Esophagus (tissue), 2 donors: ENCODE data around the gene PTH2. TPM values are rescaled to one million over a fixed set of nuclear protein-coding genes. Genes with fewer than 3 reads are reported as not detected.

Experiments used
- H3K27ac ChIP-seq, 2 donors: one replicate each; pipeline ENCODE4 v1.5.1; 2013; ENCODE audit warnings: low read depth in 2 of 2, mild to moderate bottlenecking in 2 of 2, inconsistent platforms in 1 of 2, low read length in 1 of 2, moderate library complexity in 1 of 2
- H3K27me3 ChIP-seq, 2 donors: one replicate each; pipeline ENCODE4 v1.6.1; 2013; ENCODE audit warnings: low read length in 2 of 2, control low read depth in 1 of 2, mild to moderate bottlenecking in 1 of 2; ENCODE audit not compliant: insufficient read depth in 2 of 2, control insufficient read depth in 1 of 2
- H3K36me3 ChIP-seq, 2 donors: one replicate each; pipeline ENCODE4 v1.6.1; 2013; ENCODE audit warnings: low read length in 1 of 2; ENCODE audit not compliant: control insufficient read depth in 2 of 2, insufficient read depth in 2 of 2
- H3K4me1 ChIP-seq, 2 donors: one replicate each; pipeline ENCODE4 v1.6.1; 2013; ENCODE audit warnings: low read length in 1 of 2; ENCODE audit not compliant: control insufficient read depth in 2 of 2, insufficient read depth in 2 of 2
- H3K4me3 ChIP-seq, 2 donors: one replicate each; pipeline ENCODE4 v1.5.1; 2013; ENCODE audit warnings: low read length in 2 of 2, mild to moderate bottlenecking in 2 of 2, low read depth in 1 of 2, moderate library complexity in 1 of 2
- H3K9me3 ChIP-seq, 2 donors: one replicate each; pipeline ENCODE4 v1.6.1; 2013; ENCODE audit warnings: mild to moderate bottlenecking in 2 of 2, low read depth in 1 of 2, low read length in 1 of 2, moderate library complexity in 1 of 2; ENCODE audit not compliant: control insufficient read depth in 2 of 2, insufficient read depth in 1 of 2
- WGBS, 2 donors: extraction: QIAGEN DNeasy Blood & Tissue Kit; methylation state at CpG; one replicate each; pipeline ENCODE4 v1.1.7; 2013; 5-methylcytosine and 5-hydroxymethylcytosine counted together
- polyA plus RNA-seq, 2 donors: library from polyadenylated mRNA; stranded (reverse); fragments of 200-250 nt; gene quantifications; one replicate each; pipeline ENCODE4 v1.2.3, GENCODE V29; 2013
- donor health status: healthy with polysubstance abuse.
- donor health status: Bipolar disorder and iron deficiency.

PTH2 gene
- polyA plus RNA-seq, 2 donors = not detected

DNA sequence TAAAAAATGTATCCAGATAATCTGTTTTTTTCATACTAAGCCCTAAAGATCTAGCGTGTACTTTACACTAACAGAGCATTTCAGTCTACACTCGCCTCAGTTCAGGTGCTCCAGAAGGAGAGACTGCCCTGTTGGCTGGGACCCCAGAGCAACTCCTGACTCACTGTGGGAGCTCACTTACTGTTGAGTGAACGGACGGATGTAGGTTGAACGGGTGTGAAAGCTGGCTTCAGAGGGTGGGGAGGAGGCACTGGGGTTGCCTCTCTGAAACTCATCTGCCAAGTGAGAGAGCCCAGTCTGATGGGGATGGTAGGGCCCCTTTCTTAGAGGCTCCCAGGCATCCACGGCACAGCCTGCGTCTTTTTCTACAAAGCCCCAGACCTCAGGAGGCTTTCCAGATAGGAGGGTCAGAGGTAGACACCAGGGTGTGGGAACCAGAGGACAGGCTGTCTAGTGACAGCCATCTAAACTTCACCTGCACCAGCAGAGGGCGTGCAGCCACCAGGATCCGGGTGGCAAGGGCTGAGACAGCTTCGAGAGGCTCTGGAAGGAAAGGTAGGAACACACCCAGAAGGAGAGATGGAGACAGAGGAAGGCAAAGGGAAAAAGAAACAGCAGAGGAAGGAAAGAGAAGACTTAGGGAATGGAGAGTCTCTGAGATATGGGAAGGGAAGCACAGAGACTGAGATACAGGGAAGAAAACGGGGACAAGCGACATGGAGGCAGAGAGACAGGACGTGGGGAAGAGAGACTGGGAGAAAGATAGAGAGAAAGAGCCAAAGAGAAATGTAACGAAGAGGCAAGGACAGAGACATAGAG lies 31.5 kb downstream of the PTH2 start:
- H3K27me3 ChIP-seq = no peaks in the 10 kb centered on the region
- H3K4me3 ChIP-seq = no peak overlapping the region
- no peaks in the 10 kb centered on the region for H3K36me3 ChIP-seq
- 19 to 25% methylated on average over 13 to 14 of the region's 14 CpGs for WGBS, 2 donors
- H3K9me3 ChIP-seq = no peaks in the 10 kb centered on the region
- no peaks in the 10 kb centered on the region for H3K4me1 ChIP-seq
- no peak overlapping the region for H3K27ac ChIP-seq

DNA sequence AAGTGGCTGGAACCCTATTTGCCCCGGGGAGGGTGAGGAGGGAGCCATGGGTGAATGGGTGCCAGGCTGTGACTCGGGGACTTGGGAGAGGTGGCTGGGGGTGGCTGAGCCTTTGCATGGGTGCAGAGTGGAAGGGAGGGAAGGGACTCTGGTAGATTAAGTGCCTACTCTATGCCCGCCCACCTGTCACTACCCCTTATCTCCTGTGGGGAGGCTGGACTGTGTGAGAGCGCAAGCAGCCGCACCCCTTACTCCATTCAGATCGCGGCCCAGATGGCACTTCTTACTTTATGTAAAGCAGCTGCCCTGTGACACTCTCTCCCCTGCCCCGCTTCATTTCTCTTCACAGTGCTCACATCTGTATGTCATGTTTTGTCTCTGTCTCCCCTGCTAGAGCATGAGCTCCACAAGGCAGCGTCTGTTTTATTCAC lies 32.3 kb downstream of the PTH2 start:
- WGBS, 2 donors = 50 to 52% methylated on average over 9 of the region's 9 CpGs
- no peaks in the 10 kb centered on the region for H3K27me3 ChIP-seq

DNA sequence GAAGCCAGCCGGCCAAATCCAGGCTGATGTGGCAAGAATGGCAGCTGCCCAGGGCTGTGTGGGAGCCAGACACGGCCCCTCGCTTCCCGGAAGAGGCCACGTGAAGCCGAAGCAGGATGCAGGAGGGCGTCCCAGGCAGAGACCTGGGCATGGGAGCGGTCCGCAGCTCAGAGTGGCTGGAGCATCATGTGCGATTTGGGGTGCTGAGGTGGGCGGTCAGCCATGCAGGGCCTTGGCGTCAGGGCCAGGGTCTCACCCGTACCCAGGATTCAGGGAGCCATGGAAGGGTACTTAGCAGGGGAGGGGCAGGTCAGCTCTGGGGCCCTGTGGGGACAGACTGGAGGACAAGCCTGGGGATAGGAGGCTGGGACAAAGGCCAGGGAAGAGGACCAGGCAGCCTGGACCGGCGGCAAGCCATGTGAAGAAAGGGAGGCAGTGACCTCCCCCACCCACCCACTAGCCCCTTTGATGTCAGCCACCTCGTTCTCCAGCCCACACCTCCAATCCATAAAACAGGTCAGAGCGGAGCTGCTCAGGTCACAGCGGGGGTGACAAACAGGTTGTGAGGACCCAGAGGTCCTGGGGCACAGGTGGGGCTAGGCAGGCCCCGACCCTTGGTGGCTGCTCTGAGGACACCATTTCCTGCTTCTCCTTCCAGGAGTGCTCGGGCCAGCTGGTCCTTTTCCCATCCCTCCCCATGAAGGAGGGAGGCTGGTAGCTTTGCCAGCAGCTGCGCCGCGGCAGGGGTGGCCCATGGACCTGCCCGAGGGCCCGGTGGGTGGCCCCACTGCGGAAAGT lies 32.9 kb downstream of the PTH2 start:
- H3K27me3 ChIP-seq = no peaks in the 10 kb centered on the region
- no peaks in the 10 kb centered on the region for H3K9me3 ChIP-seq
- no peak overlapping the region for H3K4me3 ChIP-seq
- H3K4me1 ChIP-seq = no peaks in the 10 kb centered on the region
- H3K27ac ChIP-seq = no peak overlapping the region
- WGBS, 2 donors = 61 to 62% methylated on average over 26 of the region's 26 CpGs
- H3K36me3 ChIP-seq = no peaks in the 10 kb centered on the region

More for the DNA sequence above, 32.3 kb downstream of the PTH2 start:
- H3K36me3 ChIP-seq = no peaks in the 10 kb centered on the region
- H3K27ac ChIP-seq = no peak overlapping the region
- H3K9me3 ChIP-seq = no peaks in the 10 kb centered on the region
- H3K4me1 ChIP-seq = no peaks in the 10 kb centered on the region
- no peak overlapping the region for H3K4me3 ChIP-seq

DNA sequence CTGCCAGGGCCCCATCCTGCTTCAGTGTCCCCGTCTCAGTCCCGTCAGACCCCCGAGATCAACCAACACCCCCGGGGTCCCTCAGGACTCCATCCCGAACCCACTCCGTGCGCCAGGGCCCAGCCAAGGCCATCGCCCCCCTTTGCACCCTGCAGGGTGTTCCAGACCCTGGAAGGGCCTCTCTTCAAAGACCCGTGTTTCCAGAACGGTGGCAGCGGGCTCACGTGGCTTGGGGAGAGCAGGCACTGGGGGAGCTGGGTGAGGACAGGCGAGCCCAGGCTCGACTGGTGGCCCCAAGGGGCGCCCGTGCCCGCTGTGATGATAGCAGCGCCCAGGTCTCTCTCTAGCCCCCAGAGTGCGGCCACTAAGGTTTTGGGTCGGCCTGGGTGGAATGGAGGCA lies 33.8 kb downstream of the PTH2 start:
- H3K4me3 ChIP-seq = no peak overlapping the region
- no peaks in the 10 kb centered on the region for H3K36me3 ChIP-seq
- H3K27ac ChIP-seq = no peak overlapping the region
- no peaks in the 10 kb centered on the region for H3K27me3 ChIP-seq
- no peaks in the 10 kb centered on the region for H3K9me3 ChIP-seq
- WGBS, 2 donors = 79 to 86% methylated on average over 20 of the region's 20 CpGs
- H3K4me1 ChIP-seq = no peaks in the 10 kb centered on the region

DNA sequence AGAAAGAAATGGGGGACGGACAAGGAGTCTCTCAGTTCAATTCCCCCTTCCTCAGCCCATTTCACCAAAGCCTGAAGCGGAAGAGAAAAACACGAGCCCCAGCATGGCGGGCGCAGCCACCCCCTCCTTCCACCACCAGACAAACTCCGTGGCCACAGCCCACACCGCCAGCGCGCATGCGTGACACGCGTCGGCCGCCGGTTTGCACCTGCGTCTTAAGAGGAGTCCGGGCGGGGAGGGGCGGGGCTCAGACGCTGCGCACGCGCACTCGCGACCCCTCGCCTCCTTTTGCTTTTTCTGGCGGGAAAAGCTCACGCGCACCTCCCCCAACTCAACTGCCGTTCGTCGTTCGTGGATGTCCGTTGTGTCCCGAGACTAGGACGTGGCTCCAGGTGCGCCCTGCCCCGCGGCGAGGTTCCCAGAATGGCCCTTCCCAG lies 35.3 kb downstream of the PTH2 start, which contains the start of gene KASH5:
Gene KASH5, plus strand, starts transcription at position 314 of the 437 bp plus-strand sequence. CDS start 2,635 bp downstream, outside the sequence.
- Histone ChIP-seq H3K4me3 (no peak within 1 kb of the TSS), H3K4me1 (no peaks in the 10 kb centered on the region), H3K27ac (no peak within 1 kb of the TSS), H3K36me3 (no peaks in the 10 kb centered on the region), H3K27me3 (no peaks in the 10 kb centered on the region), H3K9me3 (no peaks in the 10 kb centered on the region)
- WGBS, 2 donors = 36 to 56% methylated on average over 39 to 40 of the region's 40 CpGs

DNA sequence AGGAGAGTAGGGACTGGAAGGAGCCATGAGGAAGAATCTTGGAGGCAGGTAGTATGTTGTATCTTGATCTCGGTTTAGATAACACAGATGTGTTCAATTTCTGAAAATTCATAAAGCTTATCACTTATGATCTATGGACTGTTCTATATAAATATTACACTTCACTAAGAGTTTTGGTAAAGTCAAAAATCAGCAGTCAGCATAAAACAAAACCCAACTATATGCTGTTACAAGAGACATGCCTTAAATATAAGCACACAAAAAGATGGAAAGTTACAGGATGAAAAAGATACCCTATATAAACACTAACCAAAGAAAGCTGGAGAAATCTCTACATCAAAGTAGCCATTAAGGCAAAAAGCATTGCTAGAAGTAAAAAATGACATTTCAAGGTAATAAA lies 39.6 kb downstream of the PTH2 start:
- Histone ChIP-seq H3K9me3 (no peaks in the 10 kb centered on the region), H3K36me3 (no peaks in the 10 kb centered on the region), H3K27me3 (no peaks in the 10 kb centered on the region), H3K4me1 (no peaks in the 10 kb centered on the region), H3K4me3 (no peak overlapping the region), H3K27ac (no peak overlapping the region)
- 50% methylated on average over 1 of the region's 1 CpG for WGBS, 2 donors

DNA sequence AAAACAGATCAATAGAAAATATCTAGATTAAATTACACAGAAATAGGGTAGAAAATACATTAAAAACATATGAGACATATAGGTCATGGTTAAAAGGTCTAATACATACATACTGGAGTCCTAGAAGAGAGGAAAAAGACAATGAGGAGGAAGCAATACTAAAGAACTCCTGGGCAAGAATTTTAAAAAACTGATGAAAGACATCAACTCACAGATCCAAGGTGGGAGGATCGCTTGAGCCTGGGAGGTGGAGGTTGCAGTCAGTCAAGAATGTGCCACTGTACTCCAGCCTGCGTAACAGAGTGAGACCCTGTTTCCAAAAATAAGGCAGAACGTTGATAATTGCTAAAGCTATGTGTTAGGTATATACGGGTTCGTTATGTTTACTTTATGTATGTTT lies 40.6 kb downstream of the PTH2 start:
- Histone ChIP-seq H3K9me3 (no peaks in the 10 kb centered on the region), H3K27me3 (no peaks in the 10 kb centered on the region), H3K27ac (no peak overlapping the region), H3K4me3 (no peak overlapping the region), H3K4me1 (no peaks in the 10 kb centered on the region), H3K36me3 (no peaks in the 10 kb centered on the region)
- WGBS, 2 donors = 89 to 93% methylated on average over 5 of the region's 5 CpGs

DNA sequence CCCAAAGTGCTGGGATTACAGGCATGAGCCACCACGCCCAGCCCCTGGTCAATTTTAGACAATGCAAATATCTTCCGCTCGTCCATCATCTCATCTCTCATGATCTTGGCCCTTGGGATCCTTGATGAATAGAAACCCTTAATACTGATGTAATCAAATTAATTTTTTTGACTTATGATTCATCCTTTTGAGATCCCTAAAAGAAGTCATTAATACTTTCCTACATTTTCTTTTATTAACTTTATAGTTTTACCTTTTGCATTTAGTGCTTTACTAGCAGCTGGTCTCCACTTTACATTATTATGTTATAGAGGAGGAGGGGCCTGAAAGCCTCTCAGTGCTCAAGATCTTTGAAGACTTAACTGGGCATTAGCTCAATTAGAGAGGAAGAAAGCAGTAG lies 42.9 kb downstream of the PTH2 start:
- Histone ChIP-seq H3K9me3 (no peaks in the 10 kb centered on the region), H3K4me3 (no peak overlapping the region), H3K27ac (no peak overlapping the region), H3K27me3 (no peaks in the 10 kb centered on the region), H3K4me1 (no peaks in the 10 kb centered on the region), H3K36me3 (no peaks in the 10 kb centered on the region)
- WGBS, 2 donors = 92 to 96% methylated on average over 3 of the region's 3 CpGs

DNA sequence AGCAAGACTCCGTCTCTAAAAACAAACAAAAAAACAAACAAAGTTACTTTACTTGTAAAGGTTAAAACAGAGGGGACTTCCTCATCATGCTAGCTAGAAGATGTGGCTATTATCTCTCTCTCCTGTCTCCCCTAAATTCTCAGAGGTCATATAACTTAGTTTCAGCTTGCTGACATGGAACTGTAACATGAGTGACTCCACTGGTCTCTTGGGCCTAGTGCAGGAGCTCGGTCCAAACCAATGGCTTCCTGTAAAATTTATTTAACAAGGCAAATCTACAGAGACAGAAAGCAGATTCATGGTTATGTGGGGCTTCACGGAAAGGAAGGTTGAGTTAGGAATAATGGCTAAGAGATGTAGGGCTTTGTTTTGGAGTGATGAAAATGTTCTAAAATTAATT lies 44.7 kb downstream of the PTH2 start:
- 69 to 86% methylated on average over 3 of the region's 3 CpGs for WGBS, 2 donors
- H3K4me1 ChIP-seq = no peaks in the 10 kb centered on the region
- no peak overlapping the region for H3K4me3 ChIP-seq
- no peaks in the 10 kb centered on the region for H3K9me3 ChIP-seq
- no peaks in the 10 kb centered on the region for H3K27me3 ChIP-seq
- H3K27ac ChIP-seq = no peak overlapping the region
- no peaks in the 10 kb centered on the region for H3K36me3 ChIP-seq
